HFF-Myc (cell line): ENCODE results near the gene SHOX.
"Not testable (repeated sequence)": the region's sequence is repeated elsewhere in the genome, so short reads cannot be mapped to it uniquely, and the experiment has no call there.

Experiments
- DNase-seq: peaks from one replicate; pipeline ENCODE4 v3.0.0-alpha.2; 2011; ENCODE audit warnings: low read depth; ENCODE audit errors: extremely low read depth
- H3K4me3 ChIP-seq: replicated peaks from 2 replicates; pipeline ENCODE4 v1.5.1; 2011; ENCODE audit warnings: low read depth, mild to moderate bottlenecking, control low read depth, low read length
- TF ChIP-seq, protein P1 (sequence below): IDR thresholded peaks from 2 replicates; pipeline ENCODE4 v1.5.1; 2012; ENCODE audit warnings: mild to moderate bottlenecking, low read depth, low read length, control low read depth; ENCODE audit errors: missing control alignments

The SHOX gene

DNA sequence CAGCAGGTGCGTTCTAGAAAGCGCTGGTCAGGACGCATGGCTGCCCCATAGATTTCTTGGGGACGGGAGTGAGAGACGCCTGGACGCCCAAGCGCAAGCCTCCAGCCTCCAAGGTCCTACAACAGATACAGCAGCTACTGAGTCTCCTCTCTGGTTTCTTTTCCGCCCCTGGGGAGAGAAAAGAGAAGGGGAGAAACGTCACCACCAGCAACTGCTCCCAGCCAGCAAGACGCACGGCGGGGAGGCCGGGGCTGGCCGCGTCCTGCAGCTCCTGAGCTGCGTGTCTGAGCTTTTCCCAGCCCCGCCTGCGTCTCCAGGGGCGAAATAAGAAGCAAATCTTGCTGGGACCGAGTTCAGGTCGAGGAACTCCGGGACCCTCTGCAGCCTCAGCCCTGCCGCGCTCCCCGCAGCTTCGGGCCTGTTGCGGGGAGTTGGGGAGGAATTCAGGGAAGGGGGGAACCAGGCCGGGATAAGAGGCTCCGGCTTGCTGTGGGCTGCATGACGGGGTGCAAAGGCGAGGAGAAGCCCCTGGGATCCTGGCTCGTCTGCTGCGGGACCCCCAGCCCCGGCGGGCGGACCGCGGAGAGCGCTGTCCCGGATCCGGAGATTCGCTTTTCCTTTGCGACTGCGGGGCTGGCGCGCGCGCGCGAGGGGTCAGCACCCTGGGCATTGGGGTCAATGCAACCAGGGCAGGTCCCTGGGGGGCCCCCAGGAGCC is 6.8 kb upstream of the SHOX start:
- TF ChIP-seq, protein P1, sequence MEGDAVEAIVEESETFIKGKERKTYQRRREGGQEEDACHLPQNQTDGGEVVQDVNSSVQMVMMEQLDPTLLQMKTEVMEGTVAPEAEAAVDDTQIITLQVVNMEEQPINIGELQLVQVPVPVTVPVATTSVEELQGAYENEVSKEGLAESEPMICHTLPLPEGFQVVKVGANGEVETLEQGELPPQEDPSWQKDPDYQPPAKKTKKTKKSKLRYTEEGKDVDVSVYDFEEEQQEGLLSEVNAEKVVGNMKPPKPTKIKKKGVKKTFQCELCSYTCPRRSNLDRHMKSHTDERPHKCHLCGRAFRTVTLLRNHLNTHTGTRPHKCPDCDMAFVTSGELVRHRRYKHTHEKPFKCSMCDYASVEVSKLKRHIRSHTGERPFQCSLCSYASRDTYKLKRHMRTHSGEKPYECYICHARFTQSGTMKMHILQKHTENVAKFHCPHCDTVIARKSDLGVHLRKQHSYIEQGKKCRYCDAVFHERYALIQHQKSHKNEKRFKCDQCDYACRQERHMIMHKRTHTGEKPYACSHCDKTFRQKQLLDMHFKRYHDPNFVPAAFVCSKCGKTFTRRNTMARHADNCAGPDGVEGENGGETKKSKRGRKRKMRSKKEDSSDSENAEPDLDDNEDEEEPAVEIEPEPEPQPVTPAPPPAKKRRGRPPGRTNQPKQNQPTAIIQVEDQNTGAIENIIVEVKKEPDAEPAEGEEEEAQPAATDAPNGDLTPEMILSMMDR, result no peak
- H3K4me3 ChIP-seq, result peak overlapping the region; percentile 43
- no peak for DNase-seq

DNA sequence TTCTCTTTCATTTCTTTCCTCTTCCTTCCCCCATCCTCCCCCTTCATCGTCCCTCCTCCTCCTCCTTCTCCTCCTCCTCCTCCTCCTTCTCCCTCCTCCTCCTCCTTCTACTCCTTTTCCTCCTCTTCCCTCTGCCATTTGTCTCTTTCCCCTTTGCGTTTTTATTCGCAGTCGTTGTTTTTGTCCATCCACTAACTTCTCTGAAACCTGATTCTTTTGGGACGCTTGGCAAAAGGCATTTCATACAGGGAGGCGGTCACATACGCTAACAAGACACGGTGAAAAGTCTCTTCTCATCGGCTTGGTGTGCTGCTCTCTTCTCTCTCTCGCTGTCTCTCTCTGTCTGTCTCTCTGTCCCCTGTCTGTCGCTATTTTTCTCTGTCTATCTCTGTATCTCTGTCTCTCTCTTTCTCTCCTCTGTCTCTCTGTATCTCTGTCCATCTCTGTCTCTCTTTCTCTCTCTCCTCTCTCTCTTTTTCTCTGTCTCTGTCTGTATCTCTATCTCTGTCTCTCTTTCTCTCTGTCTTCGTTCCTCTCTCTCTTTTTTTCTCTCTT is 5.4 kb upstream of the SHOX start:
- DNase-seq, result no peak
- peak overlapping the region; percentile 43 for H3K4me3 ChIP-seq
- TF ChIP-seq, protein P1, result no peak

DNA sequence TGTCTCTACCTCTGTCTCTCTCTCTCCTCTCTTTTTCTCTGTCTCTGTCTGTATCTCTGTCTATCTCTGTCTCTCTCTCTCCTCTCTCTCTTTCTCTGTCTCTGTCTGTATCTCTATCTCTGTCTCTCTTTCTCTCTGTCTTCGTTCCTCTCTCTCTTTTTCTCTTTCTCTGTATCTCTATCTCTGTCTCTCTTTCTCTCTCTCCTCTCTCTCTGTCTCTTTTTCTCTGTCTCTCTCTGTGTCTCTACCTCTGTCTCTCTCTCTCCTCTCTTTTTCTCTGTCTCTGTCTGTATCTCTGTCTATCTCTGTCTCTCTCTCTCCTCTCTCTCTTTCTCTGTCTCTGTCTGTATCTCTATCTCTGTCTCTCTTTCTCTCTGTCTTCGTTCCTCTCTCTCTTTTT is 4.5 kb upstream of the SHOX start:
- not testable (repeated sequence) for H3K4me3 ChIP-seq

DNA sequence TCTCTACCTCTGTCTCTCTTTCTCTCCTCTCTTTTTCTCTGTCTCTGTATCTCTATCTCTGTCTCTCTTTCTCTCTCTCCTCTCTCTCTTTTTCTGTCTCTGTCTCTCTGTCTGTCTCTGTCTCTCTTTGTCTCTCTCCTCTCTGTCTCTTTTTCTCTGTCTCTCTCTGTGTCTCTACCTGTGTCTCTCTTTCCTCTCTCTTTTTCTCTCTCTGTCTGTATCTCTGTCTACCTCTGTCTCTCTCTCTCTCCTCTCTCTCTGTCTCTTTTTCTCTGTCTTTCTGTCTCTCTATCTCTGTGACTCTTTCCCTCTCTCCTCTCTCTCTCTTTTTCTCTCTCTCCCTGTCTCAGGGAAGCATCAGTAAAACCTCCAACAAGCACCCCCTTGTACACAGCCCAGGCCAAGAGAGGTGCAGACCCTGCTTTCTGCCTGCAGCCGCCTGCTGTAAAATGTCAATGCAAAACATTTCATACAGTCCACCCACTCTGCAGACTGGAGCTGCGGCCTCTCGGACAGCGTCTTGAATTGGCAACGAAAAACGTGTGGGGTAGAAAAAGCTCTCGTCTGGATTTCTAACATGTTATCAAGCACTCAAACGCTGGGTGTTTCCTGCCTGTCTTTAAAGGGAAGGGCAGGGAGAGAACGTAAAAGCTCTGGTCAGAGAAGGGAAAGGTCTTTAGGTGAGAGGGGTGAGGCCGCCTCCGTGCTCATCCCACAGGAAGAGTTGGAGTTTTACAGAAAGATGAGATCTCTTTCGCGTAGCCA is 3.7 kb upstream of the SHOX start:
- TF ChIP-seq, protein P1, result no peak
- DNase-seq, result no peak
- H3K4me3 ChIP-seq, result peak overlapping the region; percentile 43

More for the DNA sequence above, 4.5 kb upstream of the SHOX start:
- not testable (repeated sequence) for DNase-seq

- TF ChIP-seq, protein P1, result no peak
- peak overlapping the region; percentile 43 for H3K4me3 ChIP-seq
- no peak for DNase-seq
These were observed 3.0 kb upstream of the SHOX start for GRCh38 chrX:627510-627981.

GRCh38 chrX:627995-628394 is 2.6 kb upstream of the SHOX start:
- peak overlapping the region; percentile 43 for H3K4me3 ChIP-seq
- TF ChIP-seq, protein P1, result no peak
- no peak for DNase-seq

DNA sequence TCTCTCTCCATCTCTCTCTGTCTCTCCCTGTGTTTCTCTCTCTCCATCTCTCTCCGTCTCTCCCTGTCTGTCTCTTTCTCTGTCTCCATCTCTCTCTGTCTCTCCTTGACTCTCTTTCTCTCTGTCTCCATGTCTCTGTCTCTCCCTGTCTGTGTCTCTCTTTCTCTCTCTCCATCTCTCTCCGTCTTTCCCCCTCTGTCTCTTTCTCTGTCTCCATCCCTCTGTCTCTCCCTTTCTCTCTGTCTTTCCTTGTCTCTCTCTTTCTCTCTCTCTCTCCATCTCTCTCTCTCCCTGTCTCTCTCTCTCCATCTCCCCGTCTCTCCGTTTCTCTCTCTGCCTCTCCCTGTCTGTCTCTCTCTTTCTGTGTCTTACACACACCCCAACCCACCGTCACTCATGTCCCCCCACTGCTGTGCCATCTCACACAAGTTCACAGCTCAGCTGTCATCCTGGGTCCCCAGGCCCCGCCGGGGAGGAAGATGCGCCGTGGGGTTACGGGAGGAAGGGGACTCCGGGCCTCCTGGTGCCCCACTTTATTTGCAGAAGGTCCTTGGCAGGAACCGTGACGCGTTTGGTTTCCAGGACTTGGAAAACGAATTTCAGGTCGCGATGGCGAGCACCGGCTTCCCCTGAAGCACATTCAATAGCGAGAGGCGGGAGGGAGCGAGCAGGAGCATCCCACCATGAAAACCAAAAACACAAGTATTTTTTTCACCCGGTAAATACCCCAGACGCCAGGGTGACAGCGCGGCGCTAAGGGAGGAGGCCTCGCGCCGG is 1.2 kb upstream of the SHOX start:
- DNase-seq, result no peak
- H3K4me3 ChIP-seq, result peak overlapping the region; percentile 59
- TF ChIP-seq, protein P1, result no peak
